ENCODE results near the gene NCKAP5L.
"Not testable (repeated sequence)": the region's sequence is repeated elsewhere in the genome, so short reads cannot be mapped to it uniquely, and the experiment has no call there.

The NCKAP5L gene, protein sequence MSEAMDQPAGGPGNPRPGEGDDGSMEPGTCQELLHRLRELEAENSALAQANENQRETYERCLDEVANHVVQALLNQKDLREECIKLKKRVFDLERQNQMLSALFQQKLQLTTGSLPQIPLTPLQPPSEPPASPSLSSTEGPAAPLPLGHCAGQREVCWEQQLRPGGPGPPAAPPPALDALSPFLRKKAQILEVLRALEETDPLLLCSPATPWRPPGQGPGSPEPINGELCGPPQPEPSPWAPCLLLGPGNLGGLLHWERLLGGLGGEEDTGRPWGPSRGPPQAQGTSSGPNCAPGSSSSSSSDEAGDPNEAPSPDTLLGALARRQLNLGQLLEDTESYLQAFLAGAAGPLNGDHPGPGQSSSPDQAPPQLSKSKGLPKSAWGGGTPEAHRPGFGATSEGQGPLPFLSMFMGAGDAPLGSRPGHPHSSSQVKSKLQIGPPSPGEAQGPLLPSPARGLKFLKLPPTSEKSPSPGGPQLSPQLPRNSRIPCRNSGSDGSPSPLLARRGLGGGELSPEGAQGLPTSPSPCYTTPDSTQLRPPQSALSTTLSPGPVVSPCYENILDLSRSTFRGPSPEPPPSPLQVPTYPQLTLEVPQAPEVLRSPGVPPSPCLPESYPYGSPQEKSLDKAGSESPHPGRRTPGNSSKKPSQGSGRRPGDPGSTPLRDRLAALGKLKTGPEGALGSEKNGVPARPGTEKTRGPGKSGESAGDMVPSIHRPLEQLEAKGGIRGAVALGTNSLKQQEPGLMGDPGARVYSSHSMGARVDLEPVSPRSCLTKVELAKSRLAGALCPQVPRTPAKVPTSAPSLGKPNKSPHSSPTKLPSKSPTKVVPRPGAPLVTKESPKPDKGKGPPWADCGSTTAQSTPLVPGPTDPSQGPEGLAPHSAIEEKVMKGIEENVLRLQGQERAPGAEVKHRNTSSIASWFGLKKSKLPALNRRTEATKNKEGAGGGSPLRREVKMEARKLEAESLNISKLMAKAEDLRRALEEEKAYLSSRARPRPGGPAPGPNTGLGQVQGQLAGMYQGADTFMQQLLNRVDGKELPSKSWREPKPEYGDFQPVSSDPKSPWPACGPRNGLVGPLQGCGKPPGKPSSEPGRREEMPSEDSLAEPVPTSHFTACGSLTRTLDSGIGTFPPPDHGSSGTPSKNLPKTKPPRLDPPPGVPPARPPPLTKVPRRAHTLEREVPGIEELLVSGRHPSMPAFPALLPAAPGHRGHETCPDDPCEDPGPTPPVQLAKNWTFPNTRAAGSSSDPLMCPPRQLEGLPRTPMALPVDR (N-terminal part only)

DNA sequence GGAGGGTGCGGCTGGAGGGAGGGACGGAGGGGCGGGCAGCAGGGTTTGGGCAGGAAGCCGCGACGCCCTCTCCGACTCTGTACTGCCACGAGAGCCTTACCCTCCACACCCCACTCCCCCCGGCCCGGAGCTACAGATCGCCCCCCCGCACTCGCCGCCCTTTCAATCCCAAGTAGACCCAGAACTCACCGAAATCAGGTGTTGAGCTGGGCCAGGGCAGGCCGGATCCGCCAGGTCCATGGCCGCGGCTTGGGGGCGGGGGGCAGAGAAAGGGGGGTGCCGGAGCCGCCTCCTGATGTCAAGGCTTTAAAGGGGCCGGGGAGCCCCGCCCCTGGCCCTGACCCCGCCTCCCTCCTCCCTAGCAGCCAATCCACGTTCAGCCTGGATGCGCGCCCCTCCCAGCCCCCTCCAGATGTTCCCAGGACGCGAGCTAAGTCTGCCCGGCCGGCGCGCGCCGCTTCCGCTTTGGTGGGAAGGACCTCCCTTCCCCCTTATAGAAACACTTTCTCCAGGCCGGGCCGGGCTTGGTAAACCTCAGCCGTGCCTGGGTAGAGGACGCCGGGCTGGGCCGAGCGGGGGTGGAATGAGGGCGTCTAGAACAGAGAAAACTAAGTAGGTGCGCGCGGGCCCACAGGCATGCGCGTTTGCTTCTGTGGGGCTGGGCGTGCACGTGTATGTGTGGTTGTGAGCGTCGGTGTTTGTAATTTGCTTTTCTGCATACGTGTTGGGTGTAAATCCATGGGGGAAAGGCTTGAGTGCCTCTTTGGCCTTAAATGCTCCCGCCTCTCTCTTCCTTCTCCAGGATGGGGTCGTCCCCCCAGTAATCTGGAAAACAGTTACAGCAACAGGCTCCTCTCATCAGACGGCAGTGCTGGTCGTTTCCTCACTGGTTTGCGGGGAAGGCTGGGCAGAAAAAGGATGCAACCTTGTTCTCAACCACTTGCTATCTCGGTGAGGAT lies at the start of gene NCKAP5L:
NCKAP5L (minus strand) TSS at position 281 of the 959 bp plus-strand sequence. CDS start 24,369 bp downstream, outside the sequence.
- peak; percentile 93 to 96 for DNase-seq

DNA sequence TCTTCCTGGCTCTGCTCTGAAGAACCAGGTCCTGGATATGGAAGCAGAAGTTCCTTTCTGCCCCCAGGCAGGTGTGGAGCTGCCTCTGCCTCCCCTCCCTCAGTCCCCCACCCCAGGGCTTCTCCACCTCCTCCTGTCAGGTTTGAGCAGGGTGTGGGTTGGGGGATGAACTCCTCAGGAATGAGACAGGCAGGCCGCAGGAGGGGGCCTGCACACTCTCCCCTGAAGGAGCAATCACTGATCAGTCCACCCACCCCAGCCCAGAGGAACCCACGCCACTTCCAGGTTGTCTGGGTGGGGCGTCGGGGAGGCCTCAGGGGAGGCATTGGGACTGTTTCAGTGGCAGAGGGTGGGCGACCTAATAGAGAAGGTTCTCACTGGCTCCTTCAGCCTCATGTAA lies 48.9 kb upstream of the NCKAP5L start:
- DNase-seq: no peak

DNA sequence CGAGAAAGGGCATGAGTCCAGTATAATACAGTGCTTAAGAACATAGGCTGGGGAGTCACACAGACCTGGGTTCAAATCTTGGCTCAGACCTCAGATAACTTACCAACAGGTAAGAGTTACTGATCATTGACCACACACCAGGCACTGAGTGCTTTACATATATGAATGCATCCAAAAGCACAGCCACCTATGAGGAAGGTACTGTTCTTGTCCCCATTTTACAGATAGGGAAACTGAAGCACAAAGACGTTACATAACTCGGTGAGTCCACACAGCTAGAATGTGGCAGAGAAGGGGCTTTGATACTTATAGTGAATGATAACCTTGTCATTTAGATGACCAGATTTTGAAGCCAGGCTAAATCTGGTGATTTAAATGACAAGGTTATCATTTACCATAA lies 47.9 kb upstream of the NCKAP5L start:
- DNase-seq: no peak

DNA sequence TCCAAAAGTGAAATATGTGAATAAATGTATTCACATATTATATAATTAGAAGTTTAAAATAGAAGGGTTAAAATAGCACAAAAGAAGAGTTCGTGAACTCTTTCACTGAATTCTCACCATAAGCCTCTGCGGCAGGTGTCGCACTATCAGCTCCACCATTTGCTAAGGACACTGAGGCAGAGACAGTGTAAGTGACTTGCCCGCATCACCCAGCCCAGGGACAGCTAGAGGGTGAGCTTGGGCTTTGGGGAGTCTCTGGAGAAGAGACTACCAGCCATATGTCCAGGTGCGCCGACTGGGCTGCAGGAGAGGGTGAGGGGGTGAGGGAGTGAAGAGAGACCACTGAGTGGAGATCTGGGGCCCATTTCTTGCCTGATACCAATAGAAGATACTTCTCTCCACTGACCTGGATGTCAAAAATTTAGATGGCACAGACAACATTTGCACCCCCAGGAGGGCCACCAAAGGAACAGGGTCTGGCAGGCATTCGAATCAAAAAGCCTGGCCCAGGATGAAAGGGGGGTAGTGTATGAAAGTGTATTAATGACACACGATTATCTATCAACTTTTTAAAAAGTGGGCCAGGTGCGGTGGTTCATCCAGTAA lies 47.0 kb upstream of the NCKAP5L start:
- DNase-seq: no peak

DNA sequence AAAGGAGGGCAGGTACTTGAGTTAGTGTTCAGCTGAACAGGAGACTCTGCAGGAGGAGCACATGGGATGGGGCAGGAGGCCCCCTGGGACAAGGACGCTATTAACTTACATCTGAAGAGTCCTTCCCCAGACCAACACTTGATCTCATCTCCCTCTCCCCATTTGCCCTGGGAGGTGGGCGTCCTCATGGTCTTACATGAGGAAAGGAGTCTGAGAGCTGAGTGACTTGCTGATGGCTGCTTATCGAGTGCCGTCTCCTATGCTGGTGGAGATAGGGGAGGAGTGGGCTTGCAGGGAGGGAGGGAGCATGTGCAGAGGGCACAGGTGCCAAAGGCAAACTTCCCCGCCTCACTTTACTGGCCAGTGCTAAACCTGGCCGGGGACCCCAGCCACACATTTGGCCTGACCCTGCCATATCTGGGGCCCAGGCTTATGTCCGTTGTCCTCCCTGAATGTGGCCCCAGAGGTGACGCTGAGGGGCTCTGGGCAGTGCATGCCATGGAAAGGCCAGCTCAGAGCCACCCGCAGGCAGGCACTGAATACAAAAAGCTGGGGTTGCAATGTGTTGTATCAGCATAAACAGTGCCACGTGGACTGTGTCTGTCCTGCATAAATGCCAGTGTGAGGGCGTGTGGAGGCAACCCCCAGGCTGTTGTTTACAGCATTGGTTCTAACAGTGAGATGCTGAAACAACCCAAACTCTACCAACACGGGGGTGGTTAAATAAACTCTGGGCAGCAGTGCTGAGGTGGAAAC lies 46.1 kb upstream of the NCKAP5L start:
- DNase-seq: no peak

DNA sequence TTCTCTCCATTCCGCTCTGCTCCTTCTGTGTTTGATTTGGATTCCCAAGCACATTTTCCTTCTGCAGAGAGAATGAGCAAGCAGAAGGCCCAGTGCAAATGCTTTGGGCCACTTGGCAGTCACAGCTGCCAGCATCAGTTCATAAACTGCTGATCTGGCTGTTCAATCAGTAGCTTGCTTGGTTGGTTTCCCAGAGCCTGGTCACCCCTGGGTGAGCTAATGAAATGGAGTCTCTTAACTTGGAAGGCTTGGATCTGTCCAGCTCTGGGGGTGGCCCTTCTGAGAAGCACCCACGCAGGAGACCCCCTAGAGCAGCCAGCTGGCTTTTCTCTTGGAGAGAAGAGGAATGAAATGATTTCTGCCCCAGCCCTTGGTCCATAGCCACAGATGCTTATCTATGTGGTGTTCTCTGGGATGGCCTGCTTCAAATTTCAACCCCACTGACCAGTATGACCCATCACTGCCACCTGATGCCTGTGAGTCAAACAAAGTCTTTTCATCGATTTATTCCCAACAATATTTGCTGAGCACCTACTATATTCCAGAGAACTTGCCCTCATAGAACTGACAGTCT lies 45.2 kb upstream of the NCKAP5L start:
- DNase-seq: no peak

DNA sequence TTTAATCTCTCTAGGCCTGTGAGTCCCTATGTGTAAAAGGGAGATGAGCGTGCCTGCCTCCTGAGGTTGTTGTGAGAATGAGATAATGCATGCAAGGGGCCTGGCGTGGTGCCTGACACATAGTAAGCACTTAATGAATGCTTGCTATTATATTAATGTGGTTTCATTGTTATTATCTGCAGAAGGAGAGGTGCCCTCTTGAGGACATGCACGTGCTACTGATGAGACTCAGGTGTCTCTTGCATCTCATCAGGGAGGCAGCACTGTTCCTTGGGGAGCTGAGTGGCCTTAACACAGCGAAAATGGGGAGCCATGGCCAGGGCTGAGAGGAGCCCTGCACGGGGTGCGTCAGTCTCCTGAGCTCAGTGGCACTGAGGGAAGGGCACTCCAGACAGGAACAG lies 44.6 kb upstream of the NCKAP5L start:
- no peak for DNase-seq

DNA sequence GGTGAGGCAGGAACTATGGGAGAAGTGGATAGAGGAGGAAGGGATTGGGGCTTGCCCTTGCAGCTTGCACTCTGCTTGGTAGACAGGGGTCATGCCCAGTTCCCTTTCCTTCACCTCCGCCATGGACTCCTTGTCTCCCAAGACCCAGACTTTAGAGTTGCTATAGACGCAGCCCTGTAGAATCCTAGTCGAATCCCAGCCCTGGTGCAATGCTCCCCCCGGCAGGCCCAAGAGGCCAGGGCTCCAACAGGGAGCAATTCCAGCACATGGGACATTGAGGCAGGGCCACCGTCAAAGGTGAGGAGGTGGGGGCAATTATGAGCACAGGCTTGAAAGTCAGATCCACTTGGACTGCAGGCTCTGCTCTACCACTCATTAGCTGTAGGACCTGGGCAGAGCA lies 44.2 kb upstream of the NCKAP5L start:
- DNase-seq: no peak

DNA sequence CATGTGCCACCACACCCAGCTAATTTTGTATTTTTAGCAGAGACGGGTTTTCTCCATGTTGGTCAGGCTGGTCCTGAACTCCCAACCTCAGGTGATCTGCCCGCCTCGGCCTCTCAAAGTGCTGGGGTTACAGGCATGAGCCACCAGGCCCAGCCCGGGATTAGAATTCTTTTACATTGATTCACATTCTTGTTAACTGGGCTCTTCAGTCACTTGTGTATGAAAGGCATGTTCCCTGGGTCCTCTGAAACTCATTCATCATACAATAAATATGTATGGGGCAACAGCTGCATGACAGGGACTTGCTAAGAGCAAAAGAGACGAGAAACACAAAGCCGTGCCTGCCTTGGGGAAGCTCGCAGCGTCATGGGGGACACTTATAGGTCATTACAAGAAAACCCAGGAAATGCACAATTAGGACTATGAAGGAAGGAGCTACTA lies 43.6 kb upstream of the NCKAP5L start:
- DNase-seq: not testable (repeated sequence)

DNA sequence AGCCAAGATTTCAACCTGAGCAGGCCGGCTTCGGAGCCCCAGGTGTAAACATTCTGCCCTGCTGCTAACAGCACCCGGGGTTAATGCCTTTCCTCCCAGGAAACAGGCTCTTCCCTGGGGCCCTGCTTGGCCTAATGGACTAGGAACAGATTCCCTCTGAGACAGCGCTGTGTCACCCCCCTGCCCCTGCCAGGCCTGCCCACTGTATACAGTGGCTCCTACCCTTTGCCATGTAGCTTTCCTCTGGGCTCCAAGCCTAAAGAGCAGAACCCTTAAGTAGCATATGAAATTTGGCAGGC lies 43.0 kb upstream of the NCKAP5L start:
- DNase-seq: no peak

DNA sequence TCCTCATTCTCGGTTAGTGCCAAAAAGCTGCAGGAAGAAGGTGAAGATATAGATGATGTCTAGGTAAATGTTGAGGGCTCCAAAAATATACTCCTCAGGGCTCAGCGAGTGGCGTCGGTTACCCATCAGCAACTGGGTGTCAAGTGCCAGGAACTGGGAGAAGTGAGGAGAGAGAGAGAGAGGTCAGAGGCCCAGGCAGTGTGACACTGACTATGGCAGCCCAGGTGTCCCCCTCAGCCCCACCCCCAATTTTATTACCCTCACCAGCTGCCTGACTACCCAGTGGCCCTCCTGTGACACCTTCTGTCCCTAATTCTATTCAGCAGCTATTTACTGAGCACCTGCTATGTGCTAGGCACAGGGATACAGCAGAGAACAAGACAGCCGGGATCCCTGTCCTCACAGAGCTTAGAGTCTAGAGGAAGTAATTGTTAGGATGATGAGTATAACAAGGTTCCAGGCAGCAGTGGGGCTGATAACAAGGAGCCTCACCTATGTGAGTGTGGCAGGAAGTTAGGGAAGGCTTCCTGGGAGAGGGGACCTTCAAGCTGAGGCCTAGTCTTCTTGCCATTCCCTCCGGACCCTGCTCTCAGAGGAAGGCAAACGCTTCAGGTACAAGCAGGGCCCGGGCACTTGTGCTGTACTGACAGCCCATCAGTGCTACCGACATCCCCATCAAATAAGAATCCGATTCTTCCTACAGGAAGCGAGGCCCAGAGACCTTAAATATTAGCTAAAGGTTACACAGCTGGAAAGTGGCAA lies 42.5 kb upstream of the NCKAP5L start:
- no peak for DNase-seq

DNA sequence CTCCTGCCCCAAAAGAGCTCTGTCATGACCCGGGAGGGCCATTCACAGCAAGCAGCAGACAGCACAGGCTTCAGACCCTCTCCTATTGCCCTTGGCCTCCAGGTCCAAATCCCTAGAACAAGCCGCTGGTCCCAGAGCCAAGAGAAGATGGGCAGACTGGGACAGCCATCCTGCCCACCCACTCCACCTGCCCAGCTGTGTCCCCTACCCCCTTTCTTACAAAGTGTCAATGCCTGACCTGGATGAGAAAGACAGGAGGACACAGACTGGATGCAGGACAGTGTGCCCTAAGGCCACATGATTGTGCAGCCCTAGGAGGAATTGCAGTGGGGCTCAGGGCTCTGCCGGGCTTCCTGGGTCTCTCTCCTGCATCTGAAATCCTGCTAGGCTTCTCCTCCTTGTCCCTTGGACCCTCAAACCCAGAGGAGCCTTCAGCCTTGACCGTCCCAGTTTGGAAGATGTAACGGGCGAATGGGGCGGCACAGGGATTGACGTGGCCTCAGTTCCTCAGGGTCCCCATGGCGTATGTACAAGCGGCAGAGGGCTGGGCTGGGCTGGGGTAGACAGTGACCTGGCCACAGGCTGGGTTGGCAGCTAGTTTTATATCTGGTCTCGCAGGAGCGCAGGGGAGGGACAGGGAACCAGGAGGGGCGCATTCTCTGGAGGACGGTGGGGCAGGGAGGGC lies 41.7 kb upstream of the NCKAP5L start:
- no peak for DNase-seq

DNA sequence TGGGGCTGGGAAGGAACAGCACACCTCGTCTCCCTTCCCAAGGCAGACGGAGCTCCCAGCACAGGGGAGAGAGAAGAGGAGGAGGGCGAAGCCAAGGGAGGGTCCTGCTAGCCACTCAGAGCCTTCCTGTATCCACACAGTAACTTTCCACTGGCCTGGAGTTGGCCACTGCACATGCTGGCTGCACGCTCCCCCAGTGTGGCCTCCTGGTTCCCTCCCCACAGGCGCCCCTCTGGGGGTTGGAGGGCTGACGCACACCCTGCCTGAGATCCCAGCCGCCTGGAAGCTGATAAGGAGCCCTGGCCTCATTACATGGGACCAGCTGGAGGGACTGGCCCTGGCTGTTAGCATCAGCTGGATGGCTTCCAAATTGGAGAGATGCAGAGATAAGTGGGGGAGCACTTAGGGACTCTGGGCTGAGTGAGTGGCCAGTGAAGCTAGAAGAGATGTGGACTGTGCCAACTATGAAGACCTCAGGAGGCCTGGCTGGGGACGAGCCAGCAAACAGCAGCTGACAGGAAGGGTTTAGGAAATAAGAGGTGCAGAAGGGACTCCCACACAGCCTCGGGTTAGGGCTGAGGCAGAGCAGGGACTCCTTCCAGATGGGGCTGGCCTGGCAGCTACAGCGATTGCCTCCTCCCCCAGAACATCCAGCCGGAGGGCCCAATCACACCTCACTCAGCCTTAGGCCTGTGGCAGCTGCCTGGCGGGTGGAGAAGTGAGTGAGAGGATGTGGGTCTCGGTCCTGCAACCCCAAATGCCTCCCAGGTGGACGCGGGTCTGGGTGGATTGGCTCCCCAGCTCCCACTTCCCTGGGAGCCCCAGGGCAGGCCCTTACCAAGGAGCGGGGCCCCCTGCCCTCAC lies 41.0 kb upstream of the NCKAP5L start:
- no peak for DNase-seq

DNA sequence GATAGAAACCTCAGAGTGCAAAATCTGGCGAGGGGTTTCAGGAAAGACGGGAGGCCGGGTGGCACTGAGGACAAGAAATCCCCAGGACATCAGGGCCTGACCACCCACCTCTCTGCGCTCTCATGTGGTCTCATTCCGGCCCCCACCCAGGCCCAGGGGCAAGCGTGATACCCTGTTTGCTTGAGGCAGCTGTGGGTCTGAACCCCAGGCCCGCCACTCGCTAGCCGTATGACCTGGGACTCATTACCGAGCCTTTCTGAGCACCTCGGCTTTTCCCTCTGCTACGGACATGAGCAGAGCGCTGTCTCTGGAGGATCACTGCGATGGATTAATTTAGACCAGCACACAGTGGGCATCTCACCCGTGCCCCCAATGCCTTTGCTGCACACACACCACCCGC lies 40.2 kb upstream of the NCKAP5L start:
- no peak for DNase-seq

DNA sequence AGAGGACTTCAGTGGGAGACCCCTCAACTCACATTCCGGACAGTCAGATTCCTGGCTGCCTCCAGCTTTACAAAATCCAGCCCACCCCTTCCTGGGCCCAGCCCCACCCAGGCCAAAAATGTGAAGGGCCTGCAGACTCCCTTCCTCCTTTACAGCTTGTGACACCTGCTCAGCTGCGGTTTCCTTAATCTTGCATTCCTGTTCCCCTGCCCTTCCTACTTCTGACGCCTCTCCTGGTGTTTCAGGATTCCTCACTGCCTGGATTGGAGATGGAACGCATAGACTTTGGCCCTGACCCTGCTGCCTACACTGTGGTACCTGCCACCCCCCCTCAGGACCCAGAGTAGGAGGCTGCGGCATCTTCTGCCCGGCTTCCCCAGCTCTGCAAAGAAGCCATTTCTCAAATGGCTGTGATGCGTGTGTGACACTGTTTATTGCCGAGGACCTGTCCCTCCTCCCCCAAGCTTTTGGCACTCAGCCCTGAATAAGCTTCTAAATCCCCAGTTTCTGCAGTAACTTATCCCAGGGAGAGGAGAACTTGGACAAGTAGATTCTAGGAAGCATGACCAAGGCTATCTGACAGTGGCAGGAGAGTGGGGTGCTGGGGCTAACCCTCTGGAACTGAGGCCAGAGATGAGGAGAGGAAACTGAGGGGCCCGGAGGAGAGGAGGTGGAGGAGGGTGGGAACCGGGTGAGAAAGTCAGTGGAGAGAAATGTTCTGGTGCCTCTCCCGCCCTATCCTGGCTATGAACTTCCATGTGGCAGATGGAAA lies 39.5 kb upstream of the NCKAP5L start:
- no peak for DNase-seq

DNA sequence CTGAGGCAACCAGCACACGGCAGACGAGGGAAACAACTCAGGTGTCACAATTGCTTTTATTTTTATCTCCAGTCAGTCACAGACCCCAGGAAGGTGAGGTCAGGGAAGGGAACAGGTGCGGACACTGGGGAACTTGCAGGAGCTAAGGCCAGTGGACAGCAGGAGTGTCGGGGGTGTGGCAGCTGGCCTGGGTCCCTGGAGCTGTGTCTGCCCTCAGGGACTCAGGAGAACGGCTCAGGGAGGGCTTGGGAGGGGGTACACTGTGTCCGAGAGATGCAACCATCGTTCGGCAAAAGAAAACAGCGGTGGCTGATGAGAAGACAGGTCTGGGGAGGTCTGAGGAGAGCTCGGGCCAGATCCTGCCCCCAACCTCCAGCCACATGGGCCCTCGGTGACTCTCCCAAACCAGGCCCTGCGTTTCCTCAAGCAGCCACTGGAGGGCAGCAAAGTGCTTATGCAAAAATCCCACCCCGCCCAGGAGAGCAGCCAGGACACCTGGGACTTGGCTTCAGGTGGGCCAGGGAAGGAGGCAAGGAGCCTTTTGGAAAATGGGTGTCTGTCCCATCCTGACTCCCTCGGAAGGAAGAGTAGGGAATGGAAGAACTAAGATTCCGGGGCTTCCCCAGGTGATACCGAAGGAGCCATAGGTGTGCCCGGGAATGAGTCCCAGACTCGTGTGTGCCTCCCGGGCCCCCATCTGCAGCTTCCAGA lies 38.8 kb upstream of the NCKAP5L start:
- peak; percentile 62 to 76 for DNase-seq

DNA sequence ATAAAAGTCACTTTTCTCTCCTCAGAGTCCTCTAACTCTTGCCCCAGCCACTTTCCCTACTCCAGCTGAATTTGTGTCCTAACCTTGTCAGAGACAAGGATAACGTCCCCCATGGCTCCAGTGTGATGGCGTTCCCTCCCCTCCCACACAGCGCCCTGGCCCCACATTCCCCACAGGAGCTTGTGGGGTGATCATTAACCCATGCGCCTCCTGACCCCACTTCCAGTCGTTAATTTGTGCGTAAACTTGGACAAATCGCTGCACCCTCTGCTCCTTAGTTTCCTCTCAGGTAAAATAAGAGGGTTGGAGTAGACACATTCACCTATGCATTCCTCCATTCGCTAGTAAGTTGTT lies 37.5 kb upstream of the NCKAP5L start:
- no peak for DNase-seq
